SU-DHL-6 (cell line): ENCODE results near the gene CA5A.

ENCODE experiments used
- EZH2phosphoT487 ChIP-seq: fragments of 200-600 bp; sonication (generic), shearing (Covaris generic); conservative IDR thresholded peaks from 2 replicates; pipeline ENCODE4 v1.6.1; 2018; ENCODE audit warnings: mild to moderate bottlenecking, antibody characterized with exemption, low read length, moderate library complexity, mixed read lengths
- TF ChIP-seq, protein P1 (sequence below): fragments of 200-600 bp; sonication (generic); IDR thresholded peaks from one replicate; pipeline ENCODE4 v1.5.1; 2017; ENCODE audit warnings: antibody characterized with exemption, mild to moderate bottlenecking, low read length, moderate library complexity; ENCODE audit not compliant: insufficient read depth, poor library complexity, severe bottlenecking

GRCh38 chr16:87881324-87882200, 54.8 kb downstream of the CA5A start:
- TF ChIP-seq, protein P1, sequence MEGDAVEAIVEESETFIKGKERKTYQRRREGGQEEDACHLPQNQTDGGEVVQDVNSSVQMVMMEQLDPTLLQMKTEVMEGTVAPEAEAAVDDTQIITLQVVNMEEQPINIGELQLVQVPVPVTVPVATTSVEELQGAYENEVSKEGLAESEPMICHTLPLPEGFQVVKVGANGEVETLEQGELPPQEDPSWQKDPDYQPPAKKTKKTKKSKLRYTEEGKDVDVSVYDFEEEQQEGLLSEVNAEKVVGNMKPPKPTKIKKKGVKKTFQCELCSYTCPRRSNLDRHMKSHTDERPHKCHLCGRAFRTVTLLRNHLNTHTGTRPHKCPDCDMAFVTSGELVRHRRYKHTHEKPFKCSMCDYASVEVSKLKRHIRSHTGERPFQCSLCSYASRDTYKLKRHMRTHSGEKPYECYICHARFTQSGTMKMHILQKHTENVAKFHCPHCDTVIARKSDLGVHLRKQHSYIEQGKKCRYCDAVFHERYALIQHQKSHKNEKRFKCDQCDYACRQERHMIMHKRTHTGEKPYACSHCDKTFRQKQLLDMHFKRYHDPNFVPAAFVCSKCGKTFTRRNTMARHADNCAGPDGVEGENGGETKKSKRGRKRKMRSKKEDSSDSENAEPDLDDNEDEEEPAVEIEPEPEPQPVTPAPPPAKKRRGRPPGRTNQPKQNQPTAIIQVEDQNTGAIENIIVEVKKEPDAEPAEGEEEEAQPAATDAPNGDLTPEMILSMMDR, result no peak
- no peak for TF ChIP-seq EZH2phosphoT487
